ENCODE measurements around the gene PTPN23. TPM values are rescaled to one million over a fixed set of nuclear protein-coding genes. Genes with fewer than 3 reads are reported as not detected.

The PTPN23 gene
- total and polyA plus RNA-seq, 2 of the 13 experiments (the other 11 are each of a cell fraction or from before 2014, with no cell fraction given) = 2.3 to 3.7 TPM

DNA sequence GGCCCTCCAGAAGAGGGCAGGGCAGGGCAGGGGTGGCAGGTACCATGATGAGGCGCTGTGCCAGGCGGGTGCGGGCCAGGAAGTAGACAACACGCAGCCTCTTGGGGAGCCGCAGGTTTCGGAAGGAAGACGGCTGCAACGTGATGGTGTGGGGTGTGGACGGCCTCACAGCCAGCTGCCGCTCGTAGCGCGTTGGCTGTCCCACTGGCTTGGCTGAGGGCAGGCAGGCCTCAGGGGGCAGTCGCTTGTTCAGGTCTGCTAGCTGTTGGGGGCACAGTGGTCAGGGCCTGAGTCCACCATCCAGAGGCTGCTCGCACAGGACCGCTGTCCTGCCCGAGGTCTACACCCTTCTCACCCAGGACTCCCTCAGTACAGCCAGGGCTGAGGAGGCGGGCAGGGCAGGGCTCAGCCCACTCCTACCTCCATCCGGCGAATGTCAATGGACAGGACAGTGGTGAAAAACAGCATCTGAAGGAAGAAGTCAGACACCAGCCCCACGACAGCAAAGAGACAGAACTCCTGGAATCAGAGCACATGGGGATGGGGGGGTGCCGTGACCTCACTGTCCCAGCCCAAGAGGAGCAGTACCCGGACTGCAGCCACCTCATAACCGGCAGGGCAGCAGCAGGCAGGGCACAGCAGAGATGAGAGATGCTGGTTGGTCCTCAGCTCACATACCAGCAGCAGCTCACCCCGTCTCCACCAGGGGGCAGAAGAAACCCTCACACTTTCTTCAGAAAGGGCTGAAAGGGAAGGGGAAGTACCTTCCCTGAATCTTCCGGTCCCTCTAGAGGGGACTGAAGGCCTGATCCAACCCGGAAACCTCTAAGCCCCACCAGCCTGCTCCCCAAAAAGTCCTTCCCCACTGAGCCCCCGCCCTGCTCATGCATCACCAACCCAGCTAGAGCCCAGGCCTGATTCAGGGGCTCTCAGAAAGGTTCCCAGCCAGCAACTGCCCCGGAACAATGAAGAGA, 40.0 kb downstream of the PTPN23 start (continued):
- no peak for TF ChIP-seq ZNF766 (CRISPR knock-in tag; IDR thresholded peaks at IDR 0.05; ENCODE audit: borderline replicate concordance)
- TF ChIP-seq ZNF256 (CRISPR knock-in tag; conservative IDR thresholded peaks at IDR 0.05) = no peak
- no peak for TF ChIP-seq ZNF468 (CRISPR knock-in tag; IDR thresholded peaks at IDR 0.05)
- no peak for TF ChIP-seq ZNF777 (CRISPR knock-in tag; IDR thresholded peaks at IDR 0.05)
- TF ChIP-seq, protein P1, sequence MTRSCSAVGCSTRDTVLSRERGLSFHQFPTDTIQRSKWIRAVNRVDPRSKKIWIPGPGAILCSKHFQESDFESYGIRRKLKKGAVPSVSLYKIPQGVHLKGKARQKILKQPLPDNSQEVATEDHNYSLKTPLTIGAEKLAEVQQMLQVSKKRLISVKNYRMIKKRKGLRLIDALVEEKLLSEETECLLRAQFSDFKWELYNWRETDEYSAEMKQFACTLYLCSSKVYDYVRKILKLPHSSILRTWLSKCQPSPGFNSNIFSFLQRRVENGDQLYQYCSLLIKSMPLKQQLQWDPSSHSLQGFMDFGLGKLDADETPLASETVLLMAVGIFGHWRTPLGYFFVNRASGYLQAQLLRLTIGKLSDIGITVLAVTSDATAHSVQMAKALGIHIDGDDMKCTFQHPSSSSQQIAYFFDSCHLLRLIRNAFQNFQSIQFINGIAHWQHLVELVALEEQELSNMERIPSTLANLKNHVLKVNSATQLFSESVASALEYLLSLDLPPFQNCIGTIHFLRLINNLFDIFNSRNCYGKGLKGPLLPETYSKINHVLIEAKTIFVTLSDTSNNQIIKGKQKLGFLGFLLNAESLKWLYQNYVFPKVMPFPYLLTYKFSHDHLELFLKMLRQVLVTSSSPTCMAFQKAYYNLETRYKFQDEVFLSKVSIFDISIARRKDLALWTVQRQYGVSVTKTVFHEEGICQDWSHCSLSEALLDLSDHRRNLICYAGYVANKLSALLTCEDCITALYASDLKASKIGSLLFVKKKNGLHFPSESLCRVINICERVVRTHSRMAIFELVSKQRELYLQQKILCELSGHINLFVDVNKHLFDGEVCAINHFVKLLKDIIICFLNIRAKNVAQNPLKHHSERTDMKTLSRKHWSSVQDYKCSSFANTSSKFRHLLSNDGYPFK (CRISPR knock-in tag; IDR thresholded peaks at IDR 0.05; ENCODE audit: borderline replicate concordance) = no peak
- no peak for TF ChIP-seq ZC3H13 (CRISPR knock-in tag; IDR thresholded peaks at IDR 0.05)
- no peak for TF ChIP-seq TMF1 (CRISPR knock-in tag; IDR thresholded peaks at IDR 0.05; ENCODE audit: low read depth)
- no peak for TF ChIP-seq TP53 (CRISPR knock-in tag; conservative IDR thresholded peaks at IDR 0.05)
- TF ChIP-seq ADNP (CRISPR knock-in tag; IDR thresholded peaks at IDR 0.05) = no peak
- no peak for TF ChIP-seq NCOR1 (IDR thresholded peaks at IDR 0.05; ENCODE audit: borderline replicate concordance, low read length)
- TF ChIP-seq ZNF746 (CRISPR knock-in tag; IDR thresholded peaks at IDR 0.05) = no peak
- TF ChIP-seq MAF1 (CRISPR knock-in tag; IDR thresholded peaks at IDR 0.05; ENCODE audit: borderline replicate concordance) = no peak
- no peak for TF ChIP-seq HHEX (CRISPR knock-in tag; IDR thresholded peaks at IDR 0.05)
- no peak for TF ChIP-seq CCAR2 (optimal IDR thresholded peaks at IDR 0.05; ENCODE audit: low read depth, low read length)
- no peak for TF ChIP-seq ZSCAN30 (CRISPR knock-in tag; IDR thresholded peaks at IDR 0.05)
- no peak for TF ChIP-seq ZNF3 (CRISPR knock-in tag; IDR thresholded peaks at IDR 0.05)
- TF ChIP-seq, protein P2, sequence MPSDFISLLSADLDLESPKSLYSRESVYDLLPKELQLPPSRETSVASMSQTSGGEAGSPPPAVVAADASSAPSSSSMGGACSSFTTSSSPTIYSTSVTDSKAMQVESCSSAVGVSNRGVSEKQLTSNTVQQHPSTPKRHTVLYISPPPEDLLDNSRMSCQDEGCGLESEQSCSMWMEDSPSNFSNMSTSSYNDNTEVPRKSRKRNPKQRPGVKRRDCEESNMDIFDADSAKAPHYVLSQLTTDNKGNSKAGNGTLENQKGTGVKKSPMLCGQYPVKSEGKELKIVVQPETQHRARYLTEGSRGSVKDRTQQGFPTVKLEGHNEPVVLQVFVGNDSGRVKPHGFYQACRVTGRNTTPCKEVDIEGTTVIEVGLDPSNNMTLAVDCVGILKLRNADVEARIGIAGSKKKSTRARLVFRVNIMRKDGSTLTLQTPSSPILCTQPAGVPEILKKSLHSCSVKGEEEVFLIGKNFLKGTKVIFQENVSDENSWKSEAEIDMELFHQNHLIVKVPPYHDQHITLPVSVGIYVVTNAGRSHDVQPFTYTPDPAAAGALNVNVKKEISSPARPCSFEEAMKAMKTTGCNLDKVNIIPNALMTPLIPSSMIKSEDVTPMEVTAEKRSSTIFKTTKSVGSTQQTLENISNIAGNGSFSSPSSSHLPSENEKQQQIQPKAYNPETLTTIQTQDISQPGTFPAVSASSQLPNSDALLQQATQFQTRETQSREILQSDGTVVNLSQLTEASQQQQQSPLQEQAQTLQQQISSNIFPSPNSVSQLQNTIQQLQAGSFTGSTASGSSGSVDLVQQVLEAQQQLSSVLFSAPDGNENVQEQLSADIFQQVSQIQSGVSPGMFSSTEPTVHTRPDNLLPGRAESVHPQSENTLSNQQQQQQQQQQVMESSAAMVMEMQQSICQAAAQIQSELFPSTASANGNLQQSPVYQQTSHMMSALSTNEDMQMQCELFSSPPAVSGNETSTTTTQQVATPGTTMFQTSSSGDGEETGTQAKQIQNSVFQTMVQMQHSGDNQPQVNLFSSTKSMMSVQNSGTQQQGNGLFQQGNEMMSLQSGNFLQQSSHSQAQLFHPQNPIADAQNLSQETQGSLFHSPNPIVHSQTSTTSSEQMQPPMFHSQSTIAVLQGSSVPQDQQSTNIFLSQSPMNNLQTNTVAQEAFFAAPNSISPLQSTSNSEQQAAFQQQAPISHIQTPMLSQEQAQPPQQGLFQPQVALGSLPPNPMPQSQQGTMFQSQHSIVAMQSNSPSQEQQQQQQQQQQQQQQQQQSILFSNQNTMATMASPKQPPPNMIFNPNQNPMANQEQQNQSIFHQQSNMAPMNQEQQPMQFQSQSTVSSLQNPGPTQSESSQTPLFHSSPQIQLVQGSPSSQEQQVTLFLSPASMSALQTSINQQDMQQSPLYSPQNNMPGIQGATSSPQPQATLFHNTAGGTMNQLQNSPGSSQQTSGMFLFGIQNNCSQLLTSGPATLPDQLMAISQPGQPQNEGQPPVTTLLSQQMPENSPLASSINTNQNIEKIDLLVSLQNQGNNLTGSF (CRISPR knock-in tag; IDR thresholded peaks at IDR 0.05) = no peak
- no peak for TF ChIP-seq MTA3 (CRISPR knock-in tag; IDR thresholded peaks at IDR 0.05)
- peak; percentile 32; the same call in 1 of the 2 replicates for TF ChIP-seq KDM2A (CRISPR knock-in tag; IDR thresholded peaks at IDR 0.05; ENCODE audit: borderline replicate concordance, low read depth)
- TF ChIP-seq ZNF512 (CRISPR knock-in tag; IDR thresholded peaks at IDR 0.05) = no peak
- TF ChIP-seq DNMT1 (CRISPR knock-in tag; IDR thresholded peaks at IDR 0.05) = no peak

Data from HepG2 (cell line).